ENCODE results near the gene PLP1.

DNA sequence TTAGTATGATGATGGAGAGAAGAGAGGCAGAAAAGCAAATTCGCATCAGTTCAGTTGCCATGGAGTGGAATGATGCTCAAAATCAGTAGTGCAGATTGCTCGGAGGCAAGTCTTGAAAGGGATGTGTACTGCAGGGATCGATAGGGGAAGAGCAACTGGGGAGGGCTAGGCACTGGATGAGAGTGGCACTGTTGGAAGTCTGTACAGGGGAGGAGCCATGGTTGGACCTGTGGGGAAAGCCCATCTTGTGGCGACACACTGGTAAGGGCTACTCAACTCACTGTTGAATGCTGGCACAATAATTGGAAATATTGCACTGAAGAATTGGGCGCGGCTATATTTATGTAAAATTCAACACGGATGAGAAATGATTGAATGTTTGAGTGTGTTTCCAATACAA is 54.2 kb downstream of the PLP1 start:
- TF ChIP-seq, protein P1, sequence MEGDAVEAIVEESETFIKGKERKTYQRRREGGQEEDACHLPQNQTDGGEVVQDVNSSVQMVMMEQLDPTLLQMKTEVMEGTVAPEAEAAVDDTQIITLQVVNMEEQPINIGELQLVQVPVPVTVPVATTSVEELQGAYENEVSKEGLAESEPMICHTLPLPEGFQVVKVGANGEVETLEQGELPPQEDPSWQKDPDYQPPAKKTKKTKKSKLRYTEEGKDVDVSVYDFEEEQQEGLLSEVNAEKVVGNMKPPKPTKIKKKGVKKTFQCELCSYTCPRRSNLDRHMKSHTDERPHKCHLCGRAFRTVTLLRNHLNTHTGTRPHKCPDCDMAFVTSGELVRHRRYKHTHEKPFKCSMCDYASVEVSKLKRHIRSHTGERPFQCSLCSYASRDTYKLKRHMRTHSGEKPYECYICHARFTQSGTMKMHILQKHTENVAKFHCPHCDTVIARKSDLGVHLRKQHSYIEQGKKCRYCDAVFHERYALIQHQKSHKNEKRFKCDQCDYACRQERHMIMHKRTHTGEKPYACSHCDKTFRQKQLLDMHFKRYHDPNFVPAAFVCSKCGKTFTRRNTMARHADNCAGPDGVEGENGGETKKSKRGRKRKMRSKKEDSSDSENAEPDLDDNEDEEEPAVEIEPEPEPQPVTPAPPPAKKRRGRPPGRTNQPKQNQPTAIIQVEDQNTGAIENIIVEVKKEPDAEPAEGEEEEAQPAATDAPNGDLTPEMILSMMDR (IDR thresholded peaks at IDR 0.05), result no peak
- TF ChIP-seq POLR2A (IDR thresholded peaks at IDR 0.05), result no peak
